ENCODE data around the gene PCBP3. TPM values are rescaled to one million over a fixed set of nuclear protein-coding genes. Genes with fewer than 3 reads are reported as not detected.

Gene PCBP3
- total and polyA plus RNA-seq, 3 experiments from 2014 or later, result 0.31 to 0.38 (median 0.35) TPM

DNA sequence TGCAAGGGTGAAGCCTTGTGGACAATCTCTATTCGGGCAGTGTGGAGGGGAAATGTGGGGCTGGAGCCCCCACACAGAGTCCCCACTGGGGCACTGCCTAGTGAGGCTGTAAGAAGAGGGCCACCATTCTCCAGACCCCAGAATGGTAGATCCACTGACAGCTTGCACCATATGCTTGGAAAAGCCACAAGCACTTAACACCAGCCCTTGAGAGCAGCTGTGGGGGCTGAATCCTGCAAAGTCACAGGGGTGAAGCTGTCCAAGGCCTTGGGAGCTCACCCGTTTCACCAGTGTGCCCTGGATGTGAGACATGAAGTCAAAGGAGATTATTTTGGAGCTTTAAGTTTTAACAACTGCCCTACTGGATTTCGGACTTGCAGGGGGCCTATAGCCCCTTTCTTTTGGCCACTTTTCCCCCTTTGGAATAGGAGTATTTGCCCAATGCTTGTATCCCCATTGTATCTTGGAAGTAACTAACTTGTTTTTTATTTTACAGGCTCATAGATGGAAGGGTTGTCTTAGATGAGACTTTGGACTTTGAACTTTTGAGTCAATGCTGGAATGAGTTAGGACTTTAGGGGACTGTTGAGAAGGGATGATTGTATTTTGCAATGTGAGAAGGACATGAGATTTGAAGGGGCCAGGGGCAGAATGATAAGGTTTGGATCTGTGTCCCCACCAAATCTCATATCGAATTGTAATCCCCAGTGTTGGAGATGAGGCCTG lies 321.7 kb downstream of the PCBP3 start:
- no peak for DNase-seq
- peaks cover 15 to 71% of the 10 kb centered on the region in 2 donors for H3K27me3 Mint-ChIP-seq

DNA sequence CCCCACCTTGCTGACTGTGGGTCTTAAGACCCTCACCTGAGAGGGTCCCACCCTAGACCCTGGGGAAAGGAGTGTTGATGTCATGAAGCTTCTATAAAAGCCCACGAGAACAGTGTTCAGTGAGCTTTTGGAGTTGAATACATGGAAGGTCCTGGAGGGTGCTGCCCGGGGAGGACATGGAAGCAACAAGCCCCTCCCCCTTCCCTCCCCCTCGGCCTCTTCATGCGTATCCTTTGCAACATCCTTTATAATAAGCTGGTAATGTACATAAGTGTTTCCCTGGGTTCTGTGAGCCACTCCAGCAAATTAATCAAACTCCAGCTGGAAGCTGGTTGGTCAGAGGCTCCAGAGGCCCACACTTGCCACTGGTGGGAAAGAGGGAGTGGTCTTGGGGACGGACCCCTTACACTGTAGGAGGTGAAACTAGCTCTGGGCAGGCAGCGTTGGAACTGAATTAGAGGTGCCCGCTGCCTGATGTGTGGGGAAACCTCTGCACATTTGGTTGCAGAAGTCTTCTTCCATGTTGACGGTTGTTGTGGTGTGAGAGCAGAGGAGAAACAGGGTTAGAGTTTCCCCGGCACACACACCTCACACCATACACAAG lies 323.4 kb downstream of the PCBP3 start:
- Histone ChIP-seq H3K9me3 (ENCODE audit: low read length) (no peaks in the 10 kb centered on the region), H3K36me3 (ENCODE audit: insufficient read depth, low read length) (no peaks in the 10 kb centered on the region)
- H3K27me3 Mint-ChIP-seq, result peaks cover 5 to 56% of the 10 kb centered on the region in 2 donors

More for the DNA sequence above, 321.7 kb downstream of the PCBP3 start:
- H3K27me3 ChIP-seq (ENCODE audit: insufficient read depth, low read length, poor library complexity, severe bottlenecking), result no peaks in the 10 kb centered on the region
- H3K4me1 ChIP-seq (ENCODE audit: insufficient read depth, low read length), result no peaks in the 10 kb centered on the region
- no peak overlapping the region for H3K4me3 ChIP-seq (ENCODE audit: low read length)
- H3K36me3 ChIP-seq (ENCODE audit: insufficient read depth, low read length), result no peaks in the 10 kb centered on the region
- Mint-ChIP-seq H3K9me3 (peaks cover 7 to 34% (median 26%) of the 10 kb centered on the region in 5 donors), H3K4me3 (no peak overlapping the region), H3K4me1 (peaks cover 0 to 3% (median 0%) of the 10 kb centered on the region in 3 donors), H3K27ac (no peak overlapping the region), H3K36me3 (peaks cover 0 to 27% (median 1%) of the 10 kb centered on the region in 3 donors)
- ChIA-PET POLR2A (no interaction called here), CTCF (interaction anchor here (0.8 kb wide), 1 partner anchor 8 kb away, joined by 4 read pairs; no protein-coding TSS in a partner anchor)
- no peak overlapping the region for H3K27ac ChIP-seq (ENCODE audit: low read depth, low read length)
- no peaks in the 10 kb centered on the region for H3K9me3 ChIP-seq (ENCODE audit: low read length)

DNA sequence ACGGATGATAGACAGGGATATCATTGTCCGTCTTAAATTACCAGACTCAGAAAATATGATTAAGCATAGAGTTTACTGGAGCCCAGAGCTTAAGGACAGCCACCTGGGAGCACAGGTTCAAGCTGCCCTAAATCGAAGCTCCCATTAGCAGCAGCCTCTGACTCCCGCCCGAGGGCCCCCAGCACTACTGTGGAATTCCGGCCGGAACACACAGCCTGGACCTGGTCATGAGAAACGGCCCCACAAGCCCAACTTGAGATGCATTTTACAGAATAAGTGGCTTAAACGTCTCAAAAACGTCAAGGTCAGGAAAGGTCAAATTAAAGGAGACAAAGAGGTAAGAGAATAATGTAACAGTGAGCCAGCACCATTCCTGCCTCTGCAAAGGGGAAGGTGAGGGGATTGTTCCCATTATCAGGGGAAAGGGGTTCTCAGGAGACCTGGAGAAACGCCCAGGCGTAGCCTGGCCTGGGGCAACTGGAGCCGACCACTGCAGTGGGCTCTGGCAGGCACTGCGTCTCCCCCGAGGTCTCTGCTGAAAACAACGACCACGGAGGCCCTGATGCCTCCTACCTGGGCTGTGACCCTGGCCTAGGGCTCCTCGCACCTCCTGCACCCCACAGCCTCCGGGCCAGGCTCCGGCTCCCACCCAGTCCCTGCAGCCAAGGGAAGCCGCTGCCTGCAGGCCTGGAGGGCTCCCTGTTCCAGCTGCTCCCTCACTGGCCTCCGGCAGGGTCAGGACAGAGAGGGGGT lies 326.6 kb downstream of the PCBP3 start:
- DNase-seq, result no peak
- ChIA-PET POLR2A (no interaction called here), CTCF (interaction anchor here (1.6 kb wide), 1 partner anchor 10 kb away, joined by 5 read pairs; no protein-coding TSS in a partner anchor)
- Mint-ChIP-seq H3K27ac (peak overlapping the region in 1 of 8 donors; percentile 59), H3K9me3 (peaks cover 0 to 2% (median 2%) of the 10 kb centered on the region in 5 donors), H3K4me1 (peaks cover 4 to 19% (median 5%) of the 10 kb centered on the region in 3 donors), H3K4me3 (peak overlapping the region in 1 of 7 donors; percentile 53), H3K27me3 (peaks cover 8 to 42% of the 10 kb centered on the region in 2 donors), H3K36me3 (no peaks in the 10 kb centered on the region)
- Histone ChIP-seq H3K9me3 (ENCODE audit: low read length) (no peaks in the 10 kb centered on the region), H3K4me1 (ENCODE audit: insufficient read depth, low read length) (peaks cover 26% of the 10 kb centered on the region), H3K4me3 (ENCODE audit: low read length) (no peak overlapping the region), H3K27ac (ENCODE audit: low read depth, low read length) (no peak overlapping the region), H3K36me3 (ENCODE audit: insufficient read depth, low read length) (no peaks in the 10 kb centered on the region), H3K27me3 (ENCODE audit: insufficient read depth, low read length, poor library complexity, severe bottlenecking) (peaks cover 33% of the 10 kb centered on the region)

More for the DNA sequence above, 323.4 kb downstream of the PCBP3 start:
- Histone ChIP-seq H3K4me1 (ENCODE audit: insufficient read depth, low read length) (peaks cover under 1% of the 10 kb centered on the region), H3K4me3 (ENCODE audit: low read length) (no peak overlapping the region), H3K27me3 (ENCODE audit: insufficient read depth, low read length, poor library complexity, severe bottlenecking) (peaks cover 9% of the 10 kb centered on the region), H3K27ac (ENCODE audit: low read depth, low read length) (no peak overlapping the region)
- ChIA-PET CTCF (interaction anchor here (1.0 kb wide), 1 partner anchor 81 kb away, joined by 3 read pairs; no protein-coding TSS in a partner anchor), POLR2A (interaction anchor here (0.6 kb wide), 1 partner anchor 216 kb away, joined by 4 read pairs; no protein-coding TSS in a partner anchor)
- H3K4me3 Mint-ChIP-seq, result no peak overlapping the region
- H3K9me3 Mint-ChIP-seq, result peaks cover 0 to 22% (median 15%) of the 10 kb centered on the region in 5 donors
- no peak for DNase-seq
- H3K27ac Mint-ChIP-seq, result no peak overlapping the region
- peaks cover 0 to 3% (median 0%) of the 10 kb centered on the region in 3 donors for H3K4me1 Mint-ChIP-seq
- peaks cover 0 to 13% (median 1%) of the 10 kb centered on the region in 3 donors for H3K36me3 Mint-ChIP-seq

DNA sequence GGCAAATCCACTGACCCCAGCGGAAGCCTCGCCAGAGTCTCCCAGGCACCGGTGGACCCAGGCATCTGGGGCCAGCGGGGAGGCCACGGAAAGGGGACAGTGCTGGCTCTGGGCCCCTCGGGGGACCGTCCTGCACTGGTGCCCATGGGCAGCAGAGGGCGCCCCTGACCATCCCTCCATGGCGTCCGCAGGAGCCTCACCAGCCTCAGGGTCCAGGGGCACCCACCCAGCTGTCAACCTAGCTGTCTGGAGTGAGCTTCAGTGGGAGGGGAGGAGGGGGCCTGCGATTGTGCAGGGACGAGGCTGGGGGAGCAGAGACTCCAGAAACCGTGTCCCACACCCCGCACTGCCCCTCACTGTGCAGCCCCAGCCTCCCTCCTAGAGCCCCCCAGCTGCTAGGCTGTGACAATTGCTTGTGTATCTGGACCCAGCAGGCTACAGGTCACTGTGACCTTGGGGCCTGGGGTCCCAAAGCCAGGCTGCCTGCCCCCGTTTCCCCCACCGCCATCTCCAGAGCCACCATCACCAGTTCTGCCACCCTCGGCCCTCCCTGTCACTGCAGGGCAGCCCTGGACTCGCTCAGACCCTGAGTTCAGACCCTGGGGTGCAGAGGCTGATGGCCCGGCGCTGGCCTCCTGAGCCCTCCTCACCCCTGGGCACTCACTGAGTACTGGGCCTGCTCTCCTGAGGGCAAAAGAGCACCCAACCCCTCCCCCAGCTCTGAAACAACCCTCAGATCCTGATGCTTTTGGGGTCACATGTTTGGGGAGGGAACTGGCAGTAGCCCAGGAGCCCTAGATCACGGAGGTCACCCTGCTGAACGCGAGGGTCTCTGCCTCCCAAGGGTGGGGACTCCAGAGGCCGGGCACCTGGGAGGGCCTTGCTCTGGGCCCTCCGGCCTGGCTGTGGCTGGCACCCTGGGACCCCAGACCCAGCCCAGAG lies 327.4 kb downstream of the PCBP3 start:
- Histone ChIP-seq H3K27me3 (ENCODE audit: insufficient read depth, low read length, poor library complexity, severe bottlenecking) (peaks cover 33% of the 10 kb centered on the region), H3K4me1 (ENCODE audit: insufficient read depth, low read length) (peaks cover 28% of the 10 kb centered on the region), H3K36me3 (ENCODE audit: insufficient read depth, low read length) (no peaks in the 10 kb centered on the region), H3K9me3 (ENCODE audit: low read length) (no peaks in the 10 kb centered on the region), H3K27ac (ENCODE audit: low read depth, low read length) (no peak overlapping the region), H3K4me3 (ENCODE audit: low read length) (no peak overlapping the region)
- Mint-ChIP-seq H3K27me3 (peaks cover 14 to 44% of the 10 kb centered on the region in 2 donors), H3K4me3 (no peak overlapping the region), H3K4me1 (peaks cover 11 to 27% (median 11%) of the 10 kb centered on the region in 3 donors), H3K27ac (no peak overlapping the region), H3K9me3 (no peaks in the 10 kb centered on the region), H3K36me3 (no peaks in the 10 kb centered on the region)
- POLR2A ChIA-PET, result no interaction called here
- CTCF ChIA-PET, result no interaction called here
- DNase-seq, result peak in 2 of 5 donors; percentile 38 to 42

DNA sequence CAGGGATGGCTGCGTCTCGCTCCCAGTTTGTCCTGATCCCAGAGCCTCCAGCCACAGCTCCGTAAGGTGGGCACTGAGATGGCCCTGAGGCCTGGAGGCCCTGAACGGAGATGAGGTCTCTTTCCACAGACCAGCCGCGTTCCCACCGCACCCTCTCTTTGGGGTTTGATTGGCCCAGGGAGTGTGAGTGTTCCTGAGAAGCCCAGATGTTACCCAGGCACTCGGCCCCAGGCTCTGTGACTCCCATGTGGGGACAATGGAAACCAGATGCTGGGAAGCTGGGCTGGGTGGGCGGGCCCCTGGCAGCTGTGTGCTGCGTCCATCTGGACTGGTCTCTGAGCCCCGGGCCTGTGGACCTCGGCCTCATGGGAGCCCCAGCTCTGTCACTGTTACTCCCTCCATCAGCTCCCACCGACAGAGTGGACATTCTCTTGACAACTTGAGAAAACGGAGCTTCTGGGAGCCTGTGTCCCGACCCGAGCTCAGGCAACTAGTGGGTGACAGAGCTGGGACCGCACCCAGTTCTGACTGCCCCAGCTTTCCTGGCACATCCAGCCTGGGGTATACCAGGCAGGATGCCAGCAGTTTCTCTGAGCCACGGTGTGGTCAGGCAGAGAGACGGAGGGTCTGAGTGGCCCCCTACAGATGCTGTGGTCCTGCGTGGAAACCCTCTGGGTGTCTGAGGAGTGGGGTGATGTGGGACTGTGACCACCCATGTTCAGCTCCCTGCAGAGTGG lies 328.3 kb downstream of the PCBP3 start:
- Histone ChIP-seq H3K4me1 (ENCODE audit: insufficient read depth, low read length) (peaks cover 28% of the 10 kb centered on the region), H3K4me3 (ENCODE audit: low read length) (no peak overlapping the region), H3K9me3 (ENCODE audit: low read length) (no peaks in the 10 kb centered on the region), H3K27ac (ENCODE audit: low read depth, low read length) (no peak overlapping the region), H3K27me3 (ENCODE audit: insufficient read depth, low read length, poor library complexity, severe bottlenecking) (peaks cover 33% of the 10 kb centered on the region), H3K36me3 (ENCODE audit: insufficient read depth, low read length) (no peaks in the 10 kb centered on the region)
- ChIA-PET CTCF (interaction anchor here (2.8 kb wide), 1 partner anchor 171 kb away, joined by 16 read pairs; no protein-coding TSS in a partner anchor), POLR2A (no interaction called here)
- Mint-ChIP-seq H3K4me3 (peak overlapping the region in 1 of 7 donors; percentile 5), H3K4me1 (peaks cover 11 to 27% (median 14%) of the 10 kb centered on the region in 3 donors), H3K36me3 (no peaks in the 10 kb centered on the region), H3K27me3 (peaks cover 20 to 47% of the 10 kb centered on the region in 2 donors), H3K9me3 (no peaks in the 10 kb centered on the region), H3K27ac (no peak overlapping the region)
- no peak for DNase-seq

DNA sequence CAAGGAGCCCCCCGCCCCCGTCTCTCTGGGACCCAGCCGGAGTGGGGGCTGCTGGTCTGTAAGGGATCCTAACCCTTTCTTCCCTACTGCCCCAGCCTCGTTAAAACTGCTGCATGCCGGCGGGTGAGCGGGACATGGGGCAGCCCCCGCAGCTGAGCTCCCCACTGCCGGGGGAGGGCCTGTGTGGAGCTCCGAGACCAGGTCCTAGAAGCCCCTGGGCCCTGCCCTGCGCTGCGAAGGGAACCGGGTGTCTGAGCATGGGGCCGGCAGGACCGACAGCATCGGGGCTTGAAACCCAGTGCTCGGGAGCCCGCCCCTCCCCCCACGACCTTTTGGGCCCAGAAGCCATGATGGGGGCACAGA lies 328.8 kb downstream of the PCBP3 start:
- H3K4me1 Mint-ChIP-seq, result peaks cover 11 to 27% (median 14%) of the 10 kb centered on the region in 3 donors
- DNase-seq, result no peak
- H3K4me3 Mint-ChIP-seq, result peak overlapping the region in 1 of 7 donors; percentile 5
- Histone ChIP-seq H3K36me3 (ENCODE audit: insufficient read depth, low read length) (no peaks in the 10 kb centered on the region), H3K4me1 (ENCODE audit: insufficient read depth, low read length) (peaks cover 28% of the 10 kb centered on the region), H3K4me3 (ENCODE audit: low read length) (no peak overlapping the region), H3K27ac (ENCODE audit: low read depth, low read length) (no peak overlapping the region), H3K9me3 (ENCODE audit: low read length) (no peaks in the 10 kb centered on the region), H3K27me3 (ENCODE audit: insufficient read depth, low read length, poor library complexity, severe bottlenecking) (peaks cover 33% of the 10 kb centered on the region)
- ChIA-PET POLR2A (no interaction called here), CTCF (interaction anchor here (2.8 kb wide), 1 partner anchor 170 kb away, joined by 16 read pairs; no protein-coding TSS in a partner anchor)
- no peak overlapping the region for H3K27ac Mint-ChIP-seq
- H3K36me3 Mint-ChIP-seq, result no peaks in the 10 kb centered on the region
- peaks cover 20 to 42% of the 10 kb centered on the region in 2 donors for H3K27me3 Mint-ChIP-seq
- no peaks in the 10 kb centered on the region for H3K9me3 Mint-ChIP-seq
